ENCODE measurements around the gene PPIL1.

- TF ChIP-seq, protein P1, sequence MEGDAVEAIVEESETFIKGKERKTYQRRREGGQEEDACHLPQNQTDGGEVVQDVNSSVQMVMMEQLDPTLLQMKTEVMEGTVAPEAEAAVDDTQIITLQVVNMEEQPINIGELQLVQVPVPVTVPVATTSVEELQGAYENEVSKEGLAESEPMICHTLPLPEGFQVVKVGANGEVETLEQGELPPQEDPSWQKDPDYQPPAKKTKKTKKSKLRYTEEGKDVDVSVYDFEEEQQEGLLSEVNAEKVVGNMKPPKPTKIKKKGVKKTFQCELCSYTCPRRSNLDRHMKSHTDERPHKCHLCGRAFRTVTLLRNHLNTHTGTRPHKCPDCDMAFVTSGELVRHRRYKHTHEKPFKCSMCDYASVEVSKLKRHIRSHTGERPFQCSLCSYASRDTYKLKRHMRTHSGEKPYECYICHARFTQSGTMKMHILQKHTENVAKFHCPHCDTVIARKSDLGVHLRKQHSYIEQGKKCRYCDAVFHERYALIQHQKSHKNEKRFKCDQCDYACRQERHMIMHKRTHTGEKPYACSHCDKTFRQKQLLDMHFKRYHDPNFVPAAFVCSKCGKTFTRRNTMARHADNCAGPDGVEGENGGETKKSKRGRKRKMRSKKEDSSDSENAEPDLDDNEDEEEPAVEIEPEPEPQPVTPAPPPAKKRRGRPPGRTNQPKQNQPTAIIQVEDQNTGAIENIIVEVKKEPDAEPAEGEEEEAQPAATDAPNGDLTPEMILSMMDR (IDR thresholded peaks at IDR 0.05), result no peak
- no peak for TF ChIP-seq POLR2A (IDR thresholded peaks at IDR 0.05)
Observed at GRCh38 chr6:36808634-36809033, 66.0 kb downstream of the PPIL1 start.

Measured in stomach (tissue), 4 donors.